ENCODE data around the gene FAM24B. TPM values are rescaled to one million over a fixed set of nuclear protein-coding genes. Genes with fewer than 3 reads are reported as not detected.

The FAM24B gene
- polyA plus RNA-seq, 1 of the 3 experiments (the other 2 are of a cell fraction), result 8.8 TPM

DNA sequence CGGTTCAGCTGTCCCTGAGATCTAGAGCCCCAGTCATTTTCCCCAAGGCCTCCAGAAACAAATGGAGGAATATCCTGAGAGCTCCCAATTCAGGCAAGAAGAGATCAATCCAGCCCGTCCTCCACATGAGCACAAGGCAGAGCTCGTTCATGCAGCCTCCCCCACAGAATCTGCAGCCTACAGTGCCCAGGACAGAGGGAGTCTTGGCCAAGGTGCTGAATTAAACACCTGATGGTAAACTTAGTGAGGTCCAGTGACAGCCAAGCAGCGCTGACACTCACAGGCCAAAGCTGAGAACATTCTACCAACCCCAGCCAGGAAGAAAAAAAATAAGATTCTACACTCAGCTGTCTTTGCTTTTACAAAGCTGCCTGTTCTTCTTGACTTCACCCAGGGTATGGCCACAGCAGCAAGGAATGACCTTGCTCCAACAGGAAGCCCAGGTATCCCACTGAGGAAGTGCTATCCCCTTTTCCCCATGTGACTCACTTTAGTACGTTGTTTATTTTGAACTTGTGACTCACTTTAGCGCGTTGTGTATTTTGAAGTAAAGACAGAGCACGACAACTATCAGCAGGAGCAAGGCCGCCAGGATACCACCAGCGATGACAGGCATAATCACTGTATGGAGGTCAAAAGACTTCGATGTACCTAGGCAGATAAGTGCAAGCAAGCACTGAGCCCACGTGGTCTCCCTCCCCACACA, 29.3 kb downstream of the FAM24B start (continued):
- TF ChIP-seq REST (IDR thresholded peaks at IDR 0.05; ENCODE audit: low read depth, low read length), result no peak
- TF ChIP-seq FOXJ3 (CRISPR knock-in tag; IDR thresholded peaks at IDR 0.05), result no peak
- TF ChIP-seq FOSL2 (IDR thresholded peaks at IDR 0.05; ENCODE audit: borderline replicate concordance, low read depth), result no peak
- TF ChIP-seq YY1 (IDR thresholded peaks at IDR 0.05; ENCODE audit: low read depth), result no peak
- TF ChIP-seq POLR2AphosphoS5 (IDR thresholded peaks at IDR 0.05; ENCODE audit: low read depth, low read length), result no peak
- TF ChIP-seq GATA2 (CRISPR knock-in tag; IDR thresholded peaks at IDR 0.05), result no peak
- TF ChIP-seq TCF12 (IDR thresholded peaks at IDR 0.05), result no peak

- Histone ChIP-seq H2AFZ (ENCODE audit: low read depth) (no peak overlapping the region), H3K36me3 (replicated peaks in 1 of 2; ENCODE audit: control insufficient read depth in 1 of 2, insufficient read depth in 2 of 2, low read length in 1 of 2) (peaks cover 0 to 3% of the 10 kb centered on the region in 2 experiments), H3K9me2 (no peaks in the 10 kb centered on the region), H3K4me1 (ENCODE audit: control insufficient read depth in 1 of 2, insufficient read depth in 2 of 2, low read depth in 1 of 2, low read length in 1 of 2) (peaks cover 0 to 7% of the 10 kb centered on the region in 2 experiments; a peak in 1 of 4 replicates), H3K79me2 (ENCODE audit: insufficient read depth) (no peaks in the 10 kb centered on the region; the same call in 1 of the 2 replicates), H3K27ac (ENCODE audit: low read depth in 2 of 2, low read length in 1 of 2) (no peak overlapping the region), H3K4me2 (no peak overlapping the region), H3K9ac (no peak overlapping the region), H4K20me1 (ENCODE audit: insufficient read depth) (no peaks in the 10 kb centered on the region), H3K27me3 (ENCODE audit: insufficient read depth) (no peaks in the 10 kb centered on the region), H3K9me3 (no peaks in the 10 kb centered on the region), H3K4me3 (ENCODE audit: low read depth in 2 of 2, low read length in 1 of 2) (no peak overlapping the region), H3F3A (replicated peaks; ENCODE audit: insufficient read depth) (peaks cover 9% of the 10 kb centered on the region)
- DNase-seq, result no peak
- POLR2A ChIA-PET, result no interaction called here
- TF ChIP-seq GATA2 (CRISPR knock-in tag; IDR thresholded peaks at IDR 0.05) (no peak), MEF2A (IDR thresholded peaks at IDR 0.05; ENCODE audit: borderline replicate concordance, low read depth) (no peak), EP300 (IDR thresholded peaks at IDR 0.05; ENCODE audit: borderline replicate concordance in 1 of 2, low read depth in 1 of 2, low read length in 1 of 2) (no peak), SIN3A (IDR thresholded peaks at IDR 0.05; ENCODE audit: borderline replicate concordance, low read depth, low read length) (no peak), TEAD4 (IDR thresholded peaks at IDR 0.05; ENCODE audit: borderline replicate concordance, insufficient read depth) (no peak), ELF1 (IDR thresholded peaks at IDR 0.05) (no peak), RFX5 (IDR thresholded peaks at IDR 0.05; ENCODE audit: low read length) (no peak), FOXJ3 (CRISPR knock-in tag; IDR thresholded peaks at IDR 0.05) (no peak), MXI1 (IDR thresholded peaks at IDR 0.05; ENCODE audit: low read depth, low read length) (no peak), RXRA (IDR thresholded peaks at IDR 0.05; ENCODE audit: borderline replicate concordance, low read depth) (no peak), CHD2 (IDR thresholded peaks at IDR 0.05; ENCODE audit: low read length, partially characterized antibody) (no peak), PBX3 (IDR thresholded peaks at IDR 0.05) (no peak), FOSL2 (IDR thresholded peaks at IDR 0.05; ENCODE audit: borderline replicate concordance, low read depth) (no peak)
- TF ChIP-seq, protein P1, sequence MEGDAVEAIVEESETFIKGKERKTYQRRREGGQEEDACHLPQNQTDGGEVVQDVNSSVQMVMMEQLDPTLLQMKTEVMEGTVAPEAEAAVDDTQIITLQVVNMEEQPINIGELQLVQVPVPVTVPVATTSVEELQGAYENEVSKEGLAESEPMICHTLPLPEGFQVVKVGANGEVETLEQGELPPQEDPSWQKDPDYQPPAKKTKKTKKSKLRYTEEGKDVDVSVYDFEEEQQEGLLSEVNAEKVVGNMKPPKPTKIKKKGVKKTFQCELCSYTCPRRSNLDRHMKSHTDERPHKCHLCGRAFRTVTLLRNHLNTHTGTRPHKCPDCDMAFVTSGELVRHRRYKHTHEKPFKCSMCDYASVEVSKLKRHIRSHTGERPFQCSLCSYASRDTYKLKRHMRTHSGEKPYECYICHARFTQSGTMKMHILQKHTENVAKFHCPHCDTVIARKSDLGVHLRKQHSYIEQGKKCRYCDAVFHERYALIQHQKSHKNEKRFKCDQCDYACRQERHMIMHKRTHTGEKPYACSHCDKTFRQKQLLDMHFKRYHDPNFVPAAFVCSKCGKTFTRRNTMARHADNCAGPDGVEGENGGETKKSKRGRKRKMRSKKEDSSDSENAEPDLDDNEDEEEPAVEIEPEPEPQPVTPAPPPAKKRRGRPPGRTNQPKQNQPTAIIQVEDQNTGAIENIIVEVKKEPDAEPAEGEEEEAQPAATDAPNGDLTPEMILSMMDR (IDR thresholded peaks at IDR 0.05), result no peak
- TF ChIP-seq, protein P2, sequence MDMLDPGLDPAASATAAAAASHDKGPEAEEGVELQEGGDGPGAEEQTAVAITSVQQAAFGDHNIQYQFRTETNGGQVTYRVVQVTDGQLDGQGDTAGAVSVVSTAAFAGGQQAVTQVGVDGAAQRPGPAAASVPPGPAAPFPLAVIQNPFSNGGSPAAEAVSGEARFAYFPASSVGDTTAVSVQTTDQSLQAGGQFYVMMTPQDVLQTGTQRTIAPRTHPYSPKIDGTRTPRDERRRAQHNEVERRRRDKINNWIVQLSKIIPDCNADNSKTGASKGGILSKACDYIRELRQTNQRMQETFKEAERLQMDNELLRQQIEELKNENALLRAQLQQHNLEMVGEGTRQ (IDR thresholded peaks at IDR 0.05; ENCODE audit: borderline replicate concordance, low read depth, low read length), result no peak
- CTCF ChIA-PET, result interaction anchor here (1.0 kb wide), 1 partner anchor 710 kb away, joined by 3 read pairs; no protein-coding TSS in a partner anchor
- WGBS (ENCODE audit: low lambda C conversion rate), result 97% methylated on average over 2 of the region's 2 CpGs
Measured at GRCh38 chr10:122849090-122849489, 30.3 kb downstream of the FAM24B start.
